Spinal cord (tissue), 10 donors: ENCODE results near the gene ASB4. TPM values are rescaled to one million over a fixed set of nuclear protein-coding genes. Genes with fewer than 3 reads are reported as not detected.
"Not testable (repeated sequence)": the region's sequence is repeated elsewhere in the genome, so short reads cannot be mapped to it uniquely, and the experiment has no call there.

Experiments used
- DNase-seq, 6 donors: peaks; one replicate each; pipeline versions ENCODE4 v3.0.0 to v3.0.0-alpha.2; 2013 to 2015; ENCODE audit warnings: low spot score in 6 of 6, low read depth in 4 of 6
- H3K27ac ChIP-seq: one replicate; pipeline ENCODE4 v1.5.1; 2013; ENCODE audit warnings: low read depth, low read length, control low read depth
- H3K27me3 ChIP-seq: one replicate; pipeline ENCODE4 v1.6.1; 2013; ENCODE audit warnings: low read length; ENCODE audit not compliant: control insufficient read depth, insufficient read depth
- H3K36me3 ChIP-seq: one replicate; pipeline ENCODE4 v1.6.1; 2013; ENCODE audit warnings: low read length; ENCODE audit not compliant: control insufficient read depth, insufficient read depth
- H3K4me1 ChIP-seq: one replicate; pipeline ENCODE4 v1.6.1; 2013; ENCODE audit warnings: low read length; ENCODE audit not compliant: control insufficient read depth, insufficient read depth
- H3K4me3 ChIP-seq: one replicate; pipeline ENCODE4 v1.5.1; 2013; ENCODE audit warnings: low read depth, low read length, control low read depth
- H3K9me3 ChIP-seq: one replicate; pipeline ENCODE4 v1.6.1; 2013; ENCODE audit warnings: low read length; ENCODE audit not compliant: control insufficient read depth, insufficient read depth
- WGBS: methylation state at CpG from one replicate; pipeline ENCODE4 v1.1.5; 2013; ENCODE audit warnings: missing lambda C conversion rate; ENCODE audit not compliant: insufficient coverage; 5-methylcytosine and 5-hydroxymethylcytosine counted together
- polyA plus RNA-seq, 2 donors: library from polyadenylated mRNA; unstranded; fragments of 120-200 nt; gene quantifications; one replicate each; pipeline ENCODE4 v1.2.1, GENCODE V29; 2013; ENCODE audit not compliant: insufficient read length in 2 of 2
- total RNA-seq, 2 donors: library from RNA; depleted of rRNA in 1 of 2; stranded (reverse); fragments of 120-200 nt in 1 of 2; fragments of >200 nt in 1 of 2; gene quantifications; one replicate each; pipeline versions ENCODE4 v1.2.3 to v1.2.4, GENCODE V29; 2013 to 2014
- donor health status: healthy.

ASB4 gene
- total and polyA plus RNA-seq, 4 donors = 0.20 to 0.72 (median 0.49) TPM

DNA sequence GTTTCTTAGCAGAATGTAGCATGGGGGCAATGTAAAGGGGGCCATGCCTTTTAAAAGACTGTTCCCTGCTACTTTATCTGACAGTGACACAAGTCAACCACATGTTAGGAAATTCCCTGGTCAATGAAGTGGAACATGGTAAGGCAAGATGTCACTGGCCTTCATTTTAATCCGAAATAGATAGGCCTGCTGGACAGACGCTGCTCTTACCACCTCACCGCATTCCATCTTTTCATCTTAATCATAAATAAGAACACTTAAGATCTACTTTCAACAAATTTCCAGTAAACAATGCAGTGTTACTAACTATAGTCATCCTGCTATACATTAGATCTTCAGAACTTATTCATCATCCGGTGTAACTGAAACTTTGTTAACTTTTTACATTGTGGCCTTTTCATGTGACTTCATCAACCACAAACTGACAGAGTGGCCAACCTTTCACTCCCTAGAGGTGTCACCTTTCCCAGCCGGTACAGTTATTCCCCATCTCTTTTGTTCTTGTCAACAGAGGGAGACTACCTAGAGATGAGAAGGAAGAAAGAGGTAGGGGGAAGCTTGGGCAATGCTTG is 15.6 kb downstream of the ASB4 start:
- Histone ChIP-seq H3K36me3 (no peaks in the 10 kb centered on the region), H3K9me3 (no peaks in the 10 kb centered on the region), H3K4me3 (no peak overlapping the region), H3K27ac (no peak overlapping the region), H3K27me3 (no peaks in the 10 kb centered on the region), H3K4me1 (no peaks in the 10 kb centered on the region)
- 85% methylated on average over 4 of the region's 5 CpGs for WGBS
- no peak for DNase-seq

DNA sequence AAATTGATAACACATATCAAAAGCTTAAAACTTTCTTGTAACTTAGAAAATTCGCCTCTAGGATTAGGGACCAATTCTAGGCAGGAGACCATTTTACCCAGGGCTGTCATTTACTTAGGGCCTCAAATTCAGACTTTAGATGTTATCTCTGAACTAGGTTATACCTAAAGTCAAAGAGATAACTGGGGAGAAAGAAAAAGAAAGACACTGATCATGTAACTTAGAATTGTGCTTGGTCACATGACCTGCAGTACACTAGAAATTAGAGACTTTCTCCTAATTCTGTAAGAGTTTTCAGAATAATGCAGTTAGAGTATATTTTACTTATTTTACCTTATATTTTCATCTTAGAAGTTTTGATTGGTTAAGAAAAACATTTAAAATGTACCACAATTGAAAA is 16.7 kb downstream of the ASB4 start:
- no peaks in the 10 kb centered on the region for H3K27me3 ChIP-seq
- no peak overlapping the region for H3K27ac ChIP-seq
- no CpG with 5 or more reads among the region's 1 CpG for WGBS
- no peaks in the 10 kb centered on the region for H3K4me1 ChIP-seq
- H3K4me3 ChIP-seq = no peak overlapping the region
- no peak for DNase-seq
- H3K9me3 ChIP-seq = no peaks in the 10 kb centered on the region
- no peaks in the 10 kb centered on the region for H3K36me3 ChIP-seq

DNA sequence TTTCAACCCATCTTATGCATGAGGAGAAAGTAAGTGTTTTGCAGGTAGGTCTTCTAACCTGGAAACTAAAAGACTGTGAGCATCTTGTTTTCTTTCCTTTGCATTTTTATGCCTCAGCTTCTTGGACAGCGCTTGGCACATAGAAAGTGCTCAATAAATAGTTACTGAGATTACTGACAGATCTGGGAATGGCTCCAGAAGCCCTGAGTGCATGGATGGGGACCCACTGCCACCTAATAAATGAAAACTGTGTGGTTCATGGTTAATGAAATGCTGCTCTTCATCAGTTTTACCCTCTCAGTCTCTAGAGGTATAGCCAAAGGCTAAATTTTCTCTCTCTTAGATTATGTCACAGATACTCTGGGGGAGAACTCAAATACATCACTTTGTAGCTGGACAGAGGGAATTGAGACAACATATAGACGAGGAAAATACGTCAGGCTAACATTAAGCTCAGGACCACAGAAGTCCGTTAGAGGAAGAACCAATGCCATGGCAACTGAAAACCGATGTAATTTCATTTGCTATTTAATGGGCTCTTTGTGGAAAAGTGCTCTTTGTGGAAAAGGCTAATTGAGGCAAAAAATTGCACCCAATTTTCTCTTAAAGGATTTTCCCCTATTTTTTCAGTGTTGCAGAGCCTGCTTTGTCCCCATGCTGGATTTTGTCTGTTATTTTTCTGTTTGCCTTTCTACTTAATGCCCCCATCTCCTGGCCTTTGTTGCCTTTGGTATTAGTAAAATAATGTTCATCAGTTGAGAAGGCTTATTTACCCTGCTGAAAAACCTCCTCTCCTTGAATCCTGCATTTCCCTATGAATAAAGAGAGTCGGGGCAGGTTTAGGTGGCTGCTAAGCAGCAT is 17.8 kb downstream of the ASB4 start:
- no peaks in the 10 kb centered on the region for H3K36me3 ChIP-seq
- H3K4me3 ChIP-seq = no peak overlapping the region
- peak in 4 of 6 donors; percentile 35 to 89 (median 61) for DNase-seq
- no peaks in the 10 kb centered on the region for H3K4me1 ChIP-seq
- WGBS = 3% methylated on average over 4 of the region's 6 CpGs
- H3K9me3 ChIP-seq = no peaks in the 10 kb centered on the region
- peak overlapping the region; percentile 63 for H3K27ac ChIP-seq
- H3K27me3 ChIP-seq = no peaks in the 10 kb centered on the region

DNA sequence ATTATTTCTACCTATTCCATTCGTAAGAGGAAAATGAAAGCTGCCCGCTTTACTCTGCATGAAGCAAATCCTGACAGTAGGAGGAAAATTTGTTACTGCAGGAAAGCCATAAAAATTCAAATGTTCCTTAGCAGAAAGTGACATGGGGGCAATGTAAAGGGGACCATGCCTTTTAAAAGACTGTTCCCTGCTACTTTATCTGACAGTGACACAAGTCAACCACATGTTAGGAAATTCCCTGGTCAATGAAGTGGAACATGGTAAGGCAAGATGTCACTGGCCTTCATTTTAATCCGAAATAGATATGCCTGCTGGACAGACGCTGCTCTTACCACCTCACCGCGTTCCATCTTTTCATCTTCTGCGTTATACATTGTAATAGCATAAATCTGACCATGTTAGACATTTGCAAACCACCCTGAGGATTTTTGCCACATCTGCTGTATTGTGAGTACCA is 18.4 kb downstream of the ASB4 start:
- H3K4me3 ChIP-seq, H3K9me3 ChIP-seq, H3K27me3 ChIP-seq, H3K4me1 ChIP-seq, H3K36me3 ChIP-seq, DNase-seq: not testable (repeated sequence)
- H3K27ac ChIP-seq = peak overlapping the region; percentile 63
- no CpG with 5 or more reads among the region's 7 CpGs for WGBS

DNA sequence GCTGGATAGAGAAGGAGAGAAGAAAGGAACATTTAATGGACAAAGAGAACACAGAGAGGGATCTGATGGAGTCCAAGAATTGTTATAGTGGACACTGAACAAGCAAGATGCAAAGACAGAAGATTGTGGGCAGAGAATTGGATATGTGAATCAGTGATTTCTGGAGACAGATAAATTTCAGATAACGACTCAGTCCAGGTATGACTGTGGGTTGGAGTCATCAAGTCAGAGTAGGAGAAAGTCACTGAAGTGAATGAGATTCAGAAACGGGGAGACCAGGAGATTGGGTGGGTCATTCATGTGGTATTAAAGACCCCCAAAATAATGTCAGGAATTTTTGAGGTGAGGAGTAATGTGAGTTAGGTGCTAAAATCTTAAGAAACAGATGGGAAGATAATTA is 23.0 kb downstream of the ASB4 start:
- DNase-seq = no peak
- Histone ChIP-seq H3K36me3 (no peaks in the 10 kb centered on the region), H3K9me3 (no peaks in the 10 kb centered on the region), H3K4me1 (peaks cover 4% of the 10 kb centered on the region), H3K27ac (no peak overlapping the region), H3K4me3 (no peak overlapping the region), H3K27me3 (no peaks in the 10 kb centered on the region)
- 71% methylated on average over 2 of the region's 2 CpGs for WGBS

DNA sequence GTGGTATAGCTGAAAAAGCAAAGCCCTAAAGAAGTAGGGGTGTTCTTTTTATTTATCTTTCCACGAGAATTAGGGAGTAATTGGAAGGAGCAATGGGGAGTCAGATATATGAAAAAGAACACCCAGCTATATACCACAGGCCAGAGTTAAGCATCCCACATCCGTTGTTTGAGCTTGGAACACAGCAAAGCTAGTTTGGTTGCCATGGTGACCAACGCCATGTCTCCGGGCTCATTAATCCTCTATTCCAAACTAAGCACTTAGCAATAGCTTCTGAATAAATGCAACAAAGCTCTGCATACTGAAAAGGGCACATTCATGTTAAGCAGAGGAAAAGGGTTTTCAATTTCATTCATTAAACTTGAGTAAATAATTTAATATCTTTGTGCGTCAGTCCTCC is 23.5 kb downstream of the ASB4 start:
- Histone ChIP-seq H3K27me3 (no peaks in the 10 kb centered on the region), H3K9me3 (no peaks in the 10 kb centered on the region), H3K4me1 (peaks cover 4% of the 10 kb centered on the region), H3K27ac (peak overlapping the region; percentile 44), H3K4me3 (no peak overlapping the region), H3K36me3 (no peaks in the 10 kb centered on the region)
- WGBS = 0% methylated on average over 3 of the region's 5 CpGs
- DNase-seq = peak; percentile 80 to 99 (median 90)

DNA sequence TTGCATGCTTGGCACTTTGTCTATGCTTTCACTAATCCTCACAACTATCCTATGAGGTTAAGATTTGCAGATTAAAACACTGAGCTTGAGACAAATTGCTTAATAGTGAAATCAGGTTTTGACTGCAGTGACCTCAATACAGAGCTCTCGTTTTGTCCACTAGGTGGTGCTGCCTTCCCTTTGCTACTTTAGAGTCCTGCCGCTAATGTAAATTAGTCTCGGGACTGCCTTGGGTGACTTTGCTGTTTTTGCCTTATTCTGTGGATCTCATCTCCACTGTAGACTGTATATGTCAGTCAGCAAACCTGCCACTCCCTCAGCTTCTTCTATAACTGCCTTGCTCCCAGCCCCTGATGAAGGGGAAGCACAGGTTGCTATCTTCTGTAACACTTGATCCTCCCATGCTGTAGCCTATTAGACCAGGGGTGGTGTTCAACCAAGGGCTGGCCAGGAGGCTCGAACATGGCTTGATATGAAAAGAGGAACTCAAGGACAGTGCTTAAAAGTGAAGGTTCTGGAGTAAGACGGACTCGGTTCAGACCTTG is 26.0 kb downstream of the ASB4 start:
- Histone ChIP-seq H3K27me3 (no peaks in the 10 kb centered on the region), H3K4me1 (peaks cover 4% of the 10 kb centered on the region), H3K27ac (no peak overlapping the region), H3K36me3 (no peaks in the 10 kb centered on the region), H3K9me3 (no peaks in the 10 kb centered on the region), H3K4me3 (no peak overlapping the region)
- peak in 4 of 6 donors; percentile 54 to 91 (median 73) for DNase-seq
- 29% methylated on average over 3 of the region's 6 CpGs for WGBS

DNA sequence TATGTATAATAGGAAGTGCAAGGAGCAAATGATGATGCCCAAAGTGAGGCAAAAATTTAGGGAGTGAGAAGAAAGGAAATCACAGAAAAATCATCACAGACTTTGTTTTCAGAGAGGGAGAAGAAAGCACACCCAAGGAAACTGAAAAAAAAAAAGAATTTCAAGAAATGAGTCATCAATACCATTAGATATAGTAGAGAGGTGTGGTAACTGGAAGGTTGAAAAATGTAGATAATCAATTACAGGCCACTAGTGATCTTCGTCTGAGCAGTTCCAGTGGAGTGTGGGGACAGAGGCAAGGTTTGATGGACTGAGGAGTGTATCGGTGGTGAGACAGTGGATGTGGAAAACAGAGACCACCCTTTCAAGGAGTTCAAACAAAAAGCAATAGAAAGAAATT is 31.7 kb downstream of the ASB4 start:
- Histone ChIP-seq H3K9me3 (no peaks in the 10 kb centered on the region), H3K27me3 (no peaks in the 10 kb centered on the region), H3K36me3 (no peaks in the 10 kb centered on the region), H3K27ac (no peak overlapping the region), H3K4me1 (no peaks in the 10 kb centered on the region), H3K4me3 (no peak overlapping the region)
- WGBS = 94% methylated on average over 2 of the region's 2 CpGs
- no peak for DNase-seq

DNA sequence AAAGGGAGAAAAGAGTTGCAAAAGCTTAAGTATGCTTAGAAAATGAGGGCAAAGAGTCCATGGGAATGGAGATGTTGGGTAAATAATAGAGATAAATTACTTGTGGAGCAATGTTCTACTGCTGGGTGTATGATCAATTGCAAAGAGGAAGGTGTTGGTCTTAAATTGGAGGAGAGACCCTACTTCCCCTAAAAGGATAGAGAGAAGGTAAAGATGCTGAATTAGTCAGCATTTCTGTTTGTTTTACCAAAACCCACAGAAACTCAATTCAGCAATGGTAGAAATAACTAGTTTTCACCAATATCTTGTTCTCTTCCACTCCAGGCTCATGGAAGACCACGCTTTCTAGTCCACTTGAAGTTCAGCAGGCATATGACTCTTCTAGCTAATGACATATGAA is 32.1 kb downstream of the ASB4 start:
- Histone ChIP-seq H3K27me3 (no peaks in the 10 kb centered on the region), H3K9me3 (no peaks in the 10 kb centered on the region), H3K27ac (no peak overlapping the region), H3K4me1 (no peaks in the 10 kb centered on the region), H3K4me3 (no peak overlapping the region), H3K36me3 (no peaks in the 10 kb centered on the region)
- DNase-seq = no peak
- WGBS = no CpG with 5 or more reads among the region's 1 CpG
